Esophagus muscularis mucosa (tissue), 4 donors: ENCODE data around the gene DAPK1. TPM values are rescaled to one million over a fixed set of nuclear protein-coding genes. Genes with fewer than 3 reads are reported as not detected.
A peak's percentile ranks its signal among the peaks of the same experiment; 100 is the strongest.

Source experiments
- DNase-seq: peaks from one replicate; pipeline ENCODE4 v3.0.0-alpha.2; 2017; ENCODE audit errors: extremely low spot score
- H3K27ac ChIP-seq, 4 donors: fragments of 200-600 bp; sonication (generic); replicated peaks in 1 of 4; 1 replicate in 3 of 4; 2 replicates in 1 of 4; pipeline ENCODE4 v1.5.1; 2016 to 2019; ENCODE audit warnings: mild to moderate bottlenecking in 1 of 4
- H3K27me3 ChIP-seq, 4 donors: fragments of 200-600 bp; sonication (generic); one replicate each; pipeline versions ENCODE4 v1.5.1 to v1.6.0; 2016 to 2019
- H3K36me3 ChIP-seq, 4 donors: fragments of 200-600 bp; sonication (generic); one replicate each; pipeline ENCODE4 v1.5.1; 2016 to 2019
- H3K4me1 ChIP-seq, 4 donors: fragments of 200-600 bp; sonication (generic); one replicate each; pipeline ENCODE4 v1.5.1; 2016 to 2019
- H3K4me3 ChIP-seq, 4 donors: fragments of 200-600 bp; sonication (generic); 1 replicate in 2 of 4; 2 replicates in 2 of 4; pipeline ENCODE4 v1.5.1; 2016 to 2019; ENCODE audit warnings: mild to moderate bottlenecking in 4 of 4, moderate library complexity in 1 of 4
- H3K9me3 ChIP-seq, 4 donors: fragments of 200-600 bp; sonication (generic); 1 replicate in 3 of 4; 2 replicates in 1 of 4; pipeline ENCODE4 v1.5.1; 2016 to 2019
- CTCF ChIP-seq, 3 experiments: fragments of 200-600 bp in 2 of 3; fragments of 450-650 bp in 1 of 3; sonication (generic) in 2 of 3; IDR thresholded peaks; one replicate each; pipeline ENCODE4 v1.5.1; 2017 to 2019; ENCODE audit warnings: antibody characterized with exemption in 3 of 3, mild to moderate bottlenecking in 2 of 3, moderate library complexity in 1 of 3
- EP300 ChIP-seq: sonication (generic); formaldehyde crosslinking; IDR thresholded peaks from one replicate; pipeline ENCODE4 v1.6.1; 2017; ENCODE audit warnings: antibody characterized with exemption
- POLR2A ChIP-seq: fragments of 450-650 bp; IDR thresholded peaks from one replicate; pipeline ENCODE4 v1.6.1; 2017; ENCODE audit warnings: antibody characterized with exemption, moderate library complexity, mild to moderate bottlenecking, low read depth
- POLR2AphosphoS5 ChIP-seq, 2 donors: sonication (generic); formaldehyde crosslinking; IDR thresholded peaks; one replicate each; pipeline ENCODE4 v1.6.1; 2017; ENCODE audit warnings: antibody characterized with exemption in 2 of 2
- WGBS: methylation state at CpG from one replicate; pipeline ENCODE4 v1.1.5; 2018; 5-methylcytosine and 5-hydroxymethylcytosine counted together
- intact Hi-C: fragments of 100-400 bp; cut with DNase I; formaldehyde crosslinking; loops from one replicate; pipeline ENCODE4 v1.15.1; 2023
- total RNA-seq, 4 donors: library from RNA; depleted of rRNA; stranded (reverse); fragments of >200 nt; gene quantifications; one replicate each; pipeline versions ENCODE4 v1.1.0 to v1.2.1, GENCODE V29; 2016

DAPK1 gene
- total RNA-seq, 4 donors from 2014 or later: 51.7 to 96.8 (median 80.7) TPM

- peaks cover 14 to 95% (median 85%) of the 10 kb centered on the region in 4 donors for H3K4me1 ChIP-seq
- intact Hi-C loops: no loop called here
These were observed 111.8 kb downstream of the DAPK1 start for GRCh38 chr9:87609486-87609885.

GRCh38 chr9:87610200-87611155 lies 112.8 kb downstream of the DAPK1 start:
- Histone ChIP-seq H3K9me3 (no peaks in the 10 kb centered on the region), H3K4me1 (peaks cover 14 to 94% (median 90%) of the 10 kb centered on the region in 4 donors), H3K27me3 (no peaks in the 10 kb centered on the region), H3K4me3 (no peak overlapping the region), H3K36me3 (peaks cover 0 to 16% (median 2%) of the 10 kb centered on the region in 4 donors), H3K27ac (peak overlapping the region; percentile 30 to 77 (median 68))
- intact Hi-C loops: no loop called here
- 70% methylated on average over 12 of the region's 12 CpGs for WGBS
- no peak for DNase-seq
- TF ChIP-seq POLR2AphosphoS5 (IDR thresholded peaks at IDR 0.05) (no peak), POLR2A (no peak)

More at GRCh38 chr9:87609486-87609885, 111.8 kb downstream of the DAPK1 start:
- H3K27me3 ChIP-seq: no peaks in the 10 kb centered on the region
- TF ChIP-seq POLR2A (no peak), EP300 (no peak), CTCF (IDR thresholded peaks at IDR 0.05) (no peak), POLR2AphosphoS5 (IDR thresholded peaks at IDR 0.05) (no peak)
- DNase-seq: no peak
- peak overlapping the region in 3 of 4 donors; percentile 66 to 77 (median 69) for H3K27ac ChIP-seq
- 87% methylated on average over 5 of the region's 5 CpGs for WGBS
- peaks cover 0 to 23% (median 5%) of the 10 kb centered on the region in 4 donors for H3K36me3 ChIP-seq
- no peaks in the 10 kb centered on the region for H3K9me3 ChIP-seq
- H3K4me3 ChIP-seq: no peak overlapping the region

GRCh38 chr9:87611776-87612175 lies 114.1 kb downstream of the DAPK1 start:
- Histone ChIP-seq H3K27me3 (no peaks in the 10 kb centered on the region), H3K36me3 (peaks cover 0 to 8% (median 0%) of the 10 kb centered on the region in 4 donors), H3K27ac (peak overlapping the region in 2 of 4 donors; percentile 69 to 77), H3K4me1 (peaks cover 14 to 83% (median 79%) of the 10 kb centered on the region in 4 donors), H3K9me3 (no peaks in the 10 kb centered on the region), H3K4me3 (no peak overlapping the region)
- intact Hi-C loops: no loop called here
- TF ChIP-seq CTCF (IDR thresholded peaks at IDR 0.05): no peak
- WGBS: 87% methylated on average over 4 of the region's 4 CpGs
- no peak for DNase-seq

- intact Hi-C loops: no loop called here
- Histone ChIP-seq H3K4me1 (peaks cover 14 to 76% (median 71%) of the 10 kb centered on the region in 4 donors), H3K36me3 (peaks cover 0 to 10% (median 0%) of the 10 kb centered on the region in 4 donors), H3K9me3 (no peaks in the 10 kb centered on the region), H3K4me3 (no peak overlapping the region), H3K27ac (peak overlapping the region in 1 of 4 donors; percentile 77), H3K27me3 (no peaks in the 10 kb centered on the region)
- no peak for TF ChIP-seq CTCF (IDR thresholded peaks at IDR 0.05)
- no peak for TF ChIP-seq EP300
- no peak for TF ChIP-seq POLR2AphosphoS5 (IDR thresholded peaks at IDR 0.05)
- no peak for TF ChIP-seq POLR2A
- 91% methylated on average over 3 of the region's 3 CpGs for WGBS
- DNase-seq: no peak
These were observed 114.9 kb downstream of the DAPK1 start for GRCh38 chr9:87612536-87612935.

- TF ChIP-seq POLR2AphosphoS5 (IDR thresholded peaks at IDR 0.05) (peak in 1 of 2 donors; percentile 5), EP300 (no peak), CTCF (IDR thresholded peaks at IDR 0.05) (no peak), POLR2A (no peak)
- H3K4me3 ChIP-seq: no peak overlapping the region
- intact Hi-C loops: no loop called here
- H3K9me3 ChIP-seq: no peaks in the 10 kb centered on the region
- peaks cover 0 to 16% (median 0%) of the 10 kb centered on the region in 4 donors for H3K36me3 ChIP-seq
- H3K4me1 ChIP-seq: peaks cover 14 to 73% (median 66%) of the 10 kb centered on the region in 4 donors
- H3K27ac ChIP-seq: peak overlapping the region; percentile 33 to 66 (median 58)
- WGBS: 58% methylated on average over 11 of the region's 11 CpGs
- H3K27me3 ChIP-seq: no peaks in the 10 kb centered on the region
- DNase-seq: no peak
These were observed 115.8 kb downstream of the DAPK1 start for GRCh38 chr9:87613265-87614111.
